Activated naive CD4-positive, alpha-beta T cell treated with anti-CD3 and anti-CD28 coated beads, Interleukin-2, amount 50 U/mL, for 24 hours (primary cell): Measurements from ENCODE around the gene SRGAP2C.
"Not testable (repeated sequence)": the region's sequence is repeated elsewhere in the genome, so short reads cannot be mapped to it uniquely, and the experiment has no call there.

Source experiments
- H3K27ac Mint-ChIP-seq: one replicate; pipeline ENCODE4 v1.8.0; 2021; ENCODE audit warnings: mild to moderate bottlenecking, mixed read lengths
- H3K27me3 Mint-ChIP-seq: one replicate; pipeline ENCODE4 v1.8.0; 2021; ENCODE audit warnings: mixed read lengths
- H3K36me3 Mint-ChIP-seq: one replicate; pipeline ENCODE4 v1.8.0; 2021; ENCODE audit warnings: mixed read lengths
- H3K4me1 Mint-ChIP-seq: one replicate; pipeline ENCODE4 v1.8.0; 2021; ENCODE audit warnings: mixed read lengths
- H3K4me3 Mint-ChIP-seq: one replicate; pipeline ENCODE4 v1.8.0; 2021; ENCODE audit warnings: mild to moderate bottlenecking, mixed read lengths
- H3K9me3 Mint-ChIP-seq: one replicate; pipeline ENCODE4 v1.8.0; 2021; ENCODE audit warnings: mixed read lengths

The SRGAP2C gene

DNA sequence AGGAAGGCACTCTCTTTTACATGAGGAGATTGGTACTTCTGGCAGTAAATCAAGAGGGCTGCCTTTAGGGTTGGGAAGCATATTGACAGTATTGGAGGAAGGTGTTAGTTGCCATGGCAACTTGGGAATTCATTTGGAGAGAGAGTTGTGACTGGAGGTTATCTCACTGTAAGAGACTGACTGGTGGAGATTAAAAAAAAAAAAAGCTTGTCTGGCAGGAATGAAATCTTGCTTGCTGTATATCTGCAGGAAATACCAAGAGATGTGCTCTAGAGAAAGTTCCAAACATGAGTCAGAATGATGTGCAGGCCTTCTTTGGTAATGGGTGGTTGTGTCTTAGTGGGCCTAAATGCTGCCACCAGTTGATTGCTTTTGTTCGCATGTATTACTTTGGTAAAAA lies 59.1 kb downstream of the SRGAP2C start:
- H3K4me1 Mint-ChIP-seq, H3K27me3 Mint-ChIP-seq, H3K27ac Mint-ChIP-seq, H3K4me3 Mint-ChIP-seq, H3K36me3 Mint-ChIP-seq, H3K9me3 Mint-ChIP-seq: not testable (repeated sequence)

DNA sequence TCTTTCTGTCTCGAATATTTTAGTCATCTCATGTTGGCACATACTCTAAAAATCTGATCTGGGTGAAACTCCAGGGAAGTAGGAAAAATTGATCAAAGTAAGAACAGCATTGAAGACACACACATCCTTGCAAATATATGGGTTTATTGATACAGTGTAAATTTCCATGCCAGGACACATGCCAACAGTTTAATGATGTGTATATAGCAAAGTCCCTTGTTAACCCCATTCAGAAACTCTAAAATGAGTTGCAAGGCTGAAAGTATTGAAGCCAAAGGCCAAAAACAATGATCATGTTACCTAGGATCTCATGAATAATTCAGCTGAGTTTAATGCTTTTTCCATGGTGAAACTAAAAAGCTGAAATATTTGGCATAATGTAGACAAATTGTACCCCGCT lies 61.6 kb downstream of the SRGAP2C start:
- not testable (repeated sequence) for H3K4me3 Mint-ChIP-seq, H3K27me3 Mint-ChIP-seq, H3K9me3 Mint-ChIP-seq, H3K4me1 Mint-ChIP-seq, H3K36me3 Mint-ChIP-seq, H3K27ac Mint-ChIP-seq

DNA sequence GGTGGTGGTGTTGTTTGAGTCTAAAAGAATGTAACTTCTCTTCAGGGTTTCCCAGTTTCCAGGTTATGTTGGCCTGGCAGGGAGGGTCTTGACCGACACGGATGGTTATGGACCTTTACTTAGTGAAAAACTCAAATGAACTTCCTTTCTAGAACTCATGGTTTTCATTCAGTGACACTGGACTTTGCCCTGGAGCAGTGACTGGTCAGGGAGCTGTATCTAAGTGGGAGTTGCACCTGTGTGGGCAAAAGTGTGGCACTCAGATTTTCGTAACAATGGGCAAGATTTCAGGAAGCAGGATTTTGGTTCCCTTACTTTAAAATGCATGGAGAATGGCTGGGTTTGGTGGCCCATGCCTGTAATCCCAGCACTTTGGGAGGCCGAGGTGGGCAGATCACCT lies 67.9 kb downstream of the SRGAP2C start:
- H3K36me3 Mint-ChIP-seq, H3K4me1 Mint-ChIP-seq, H3K27me3 Mint-ChIP-seq, H3K9me3 Mint-ChIP-seq, H3K27ac Mint-ChIP-seq, H3K4me3 Mint-ChIP-seq: not testable (repeated sequence)

DNA sequence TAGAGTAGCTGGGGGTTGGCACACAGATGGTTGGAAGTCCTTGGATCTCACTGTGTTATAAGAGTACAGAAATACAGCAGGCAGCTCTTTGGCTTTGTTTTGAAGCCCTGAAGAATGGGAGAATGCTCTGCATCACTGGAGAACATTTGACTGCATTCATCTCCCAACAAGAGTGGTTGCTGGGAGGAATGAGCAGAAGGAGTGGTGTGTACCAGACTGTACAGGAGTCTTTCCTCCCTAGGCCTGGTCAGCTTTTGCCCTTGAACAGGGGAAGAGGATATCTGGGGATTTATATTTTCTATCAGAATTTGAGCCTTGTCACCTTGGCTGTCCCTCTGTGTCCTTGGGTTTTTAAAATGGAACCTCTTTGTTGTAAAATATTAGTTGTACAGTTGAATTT lies 69.8 kb downstream of the SRGAP2C start:
- not testable (repeated sequence) for H3K9me3 Mint-ChIP-seq, H3K36me3 Mint-ChIP-seq, H3K27me3 Mint-ChIP-seq, H3K4me3 Mint-ChIP-seq, H3K27ac Mint-ChIP-seq, H3K4me1 Mint-ChIP-seq

DNA sequence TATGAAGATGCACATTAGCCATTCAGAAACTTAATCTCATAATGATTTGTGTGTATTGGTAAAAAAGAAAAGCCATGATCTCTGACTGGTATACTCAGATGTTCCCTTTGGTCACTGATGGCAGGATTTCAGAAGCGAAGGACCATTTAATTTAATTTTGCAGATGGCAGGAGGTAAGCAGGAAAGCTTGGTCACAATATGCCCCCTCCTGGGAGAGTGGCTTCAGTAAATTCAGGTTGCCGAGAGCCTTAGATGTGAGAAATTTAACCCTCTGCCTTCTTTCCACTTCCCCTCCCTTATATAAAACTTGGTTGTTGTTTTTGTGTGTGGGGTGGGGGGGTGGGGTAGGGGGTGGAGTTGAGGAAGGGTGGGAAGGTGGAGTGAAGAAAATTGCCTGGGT lies 72.9 kb downstream of the SRGAP2C start:
- not testable (repeated sequence) for H3K9me3 Mint-ChIP-seq, H3K4me1 Mint-ChIP-seq, H3K27ac Mint-ChIP-seq, H3K4me3 Mint-ChIP-seq, H3K36me3 Mint-ChIP-seq, H3K27me3 Mint-ChIP-seq

DNA sequence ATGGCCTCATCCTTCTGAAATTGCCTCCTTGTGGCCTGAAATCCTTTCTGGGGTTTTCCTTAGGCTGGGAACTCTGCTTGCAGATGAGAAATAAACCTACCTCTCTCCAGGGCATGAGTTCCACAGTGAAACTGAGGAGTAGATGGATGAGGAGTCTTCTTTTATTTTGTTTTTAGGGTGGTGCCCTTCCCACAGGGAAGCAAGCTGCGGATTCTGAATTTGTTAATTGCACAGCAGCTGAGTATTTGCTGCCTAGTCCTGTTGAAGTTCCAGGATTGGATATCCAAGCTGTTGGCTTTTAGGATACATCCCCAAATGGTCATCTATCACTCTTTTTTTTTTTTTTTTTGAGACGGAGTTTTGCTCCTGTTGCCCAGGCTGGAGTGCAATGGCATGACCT lies 73.4 kb downstream of the SRGAP2C start:
- not testable (repeated sequence) for H3K36me3 Mint-ChIP-seq, H3K27me3 Mint-ChIP-seq, H3K9me3 Mint-ChIP-seq, H3K4me3 Mint-ChIP-seq, H3K4me1 Mint-ChIP-seq, H3K27ac Mint-ChIP-seq

DNA sequence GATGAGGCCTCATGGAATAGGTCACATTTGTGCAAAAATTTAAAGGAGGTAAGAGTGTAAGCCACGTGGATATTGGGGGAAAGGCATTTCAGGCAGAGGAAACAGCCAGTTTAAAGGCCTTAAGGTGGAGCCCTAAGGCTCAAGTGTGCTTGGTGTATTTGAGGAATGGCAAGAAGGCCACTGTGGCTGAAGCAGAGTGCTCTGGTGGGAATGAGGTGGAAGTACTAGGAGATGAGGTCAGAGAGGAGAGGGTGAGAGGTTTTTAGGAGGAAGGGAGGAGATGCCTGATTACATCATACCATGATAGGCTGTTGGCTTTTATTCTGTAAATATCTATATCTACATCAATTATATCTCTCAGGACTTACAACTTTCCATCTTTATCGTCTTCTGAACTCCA lies 75.4 kb downstream of the SRGAP2C start:
- not testable (repeated sequence) for H3K4me3 Mint-ChIP-seq, H3K9me3 Mint-ChIP-seq, H3K27me3 Mint-ChIP-seq, H3K27ac Mint-ChIP-seq, H3K36me3 Mint-ChIP-seq, H3K4me1 Mint-ChIP-seq

DNA sequence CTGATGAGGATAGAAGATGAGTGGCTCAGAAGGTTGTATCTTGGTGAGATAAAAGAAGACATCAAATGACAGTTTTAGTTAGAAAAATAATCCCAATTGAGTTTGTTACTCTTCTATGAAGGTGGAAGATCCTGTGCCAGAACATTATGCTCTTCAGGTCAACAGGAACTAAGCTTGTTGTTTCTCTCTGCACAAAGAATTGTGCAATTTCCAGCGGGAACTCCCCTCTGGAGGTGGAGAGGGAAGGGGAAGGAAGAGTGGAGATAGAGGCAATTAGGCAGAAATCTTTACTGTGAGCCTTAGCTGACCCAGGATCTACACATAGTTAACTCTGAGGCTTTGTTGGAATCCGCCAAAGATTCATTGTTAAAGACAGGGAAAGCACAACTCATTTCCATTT lies 77.4 kb downstream of the SRGAP2C start:
- not testable (repeated sequence) for H3K4me3 Mint-ChIP-seq, H3K27me3 Mint-ChIP-seq, H3K9me3 Mint-ChIP-seq, H3K27ac Mint-ChIP-seq, H3K36me3 Mint-ChIP-seq, H3K4me1 Mint-ChIP-seq

DNA sequence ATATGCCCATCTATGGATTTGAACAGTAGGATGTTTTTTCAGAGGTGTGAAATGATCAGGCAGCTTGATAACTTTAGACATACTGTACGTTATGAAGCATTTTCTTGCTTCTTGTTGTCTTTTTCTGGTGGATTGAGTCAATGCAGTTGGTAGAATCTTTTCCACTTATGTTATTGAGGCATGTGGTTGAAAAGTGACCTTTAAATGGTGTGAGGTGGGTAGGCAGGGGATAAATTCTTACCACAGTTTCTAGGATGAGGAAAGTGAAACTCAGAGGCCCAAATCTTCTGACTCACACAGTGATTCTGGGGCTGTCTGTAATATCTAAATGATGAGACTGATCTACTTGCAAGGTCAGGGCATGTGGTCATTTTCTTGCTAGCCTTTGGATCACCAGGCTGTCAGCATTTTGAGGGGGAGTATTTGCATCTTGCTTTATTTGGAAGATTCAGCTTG lies 79.0 kb downstream of the SRGAP2C start:
- not testable (repeated sequence) for H3K27ac Mint-ChIP-seq, H3K27me3 Mint-ChIP-seq, H3K4me3 Mint-ChIP-seq, H3K4me1 Mint-ChIP-seq, H3K9me3 Mint-ChIP-seq, H3K36me3 Mint-ChIP-seq

DNA sequence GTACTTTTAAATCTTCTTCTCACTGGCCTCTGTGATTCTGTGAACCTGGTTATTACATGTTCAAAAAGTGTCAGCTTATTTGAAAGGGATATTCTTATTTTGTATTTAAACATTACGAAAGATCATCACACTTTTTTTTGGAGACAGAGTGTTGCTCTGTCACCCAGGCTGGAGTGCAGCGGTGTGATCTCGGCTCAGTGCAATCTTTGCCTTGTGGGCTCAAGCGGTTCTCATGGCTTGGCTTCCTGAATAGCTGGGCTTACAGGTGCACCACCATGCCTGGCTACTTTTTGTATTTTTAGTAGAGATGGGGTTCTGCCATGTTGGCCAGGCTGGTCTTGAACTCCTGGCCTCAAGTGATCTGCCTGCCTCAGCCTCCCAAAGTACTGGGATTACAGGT lies 82.3 kb downstream of the SRGAP2C start:
- H3K9me3 Mint-ChIP-seq, H3K27ac Mint-ChIP-seq, H3K4me1 Mint-ChIP-seq, H3K36me3 Mint-ChIP-seq, H3K27me3 Mint-ChIP-seq, H3K4me3 Mint-ChIP-seq: not testable (repeated sequence)

DNA sequence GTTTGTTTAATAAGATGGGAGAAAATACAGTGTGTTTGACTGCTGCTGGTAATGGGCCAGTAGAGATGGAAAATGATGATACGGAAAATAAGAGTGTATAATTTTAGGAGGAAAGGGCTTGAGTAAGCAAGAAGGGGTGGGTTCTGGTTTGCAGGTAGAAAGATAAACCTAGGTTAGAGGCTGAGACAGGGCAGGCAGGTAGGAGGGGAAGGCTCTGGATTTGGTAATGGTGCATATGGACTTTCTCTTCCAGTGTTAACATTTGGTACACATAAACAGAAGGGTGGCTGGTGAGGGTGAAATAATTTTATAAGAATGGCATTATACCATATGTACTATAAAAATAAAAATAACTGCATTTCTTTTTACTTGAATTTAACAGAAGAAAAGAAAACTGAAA lies 84.5 kb downstream of the SRGAP2C start:
- not testable (repeated sequence) for H3K36me3 Mint-ChIP-seq, H3K9me3 Mint-ChIP-seq, H3K4me3 Mint-ChIP-seq, H3K4me1 Mint-ChIP-seq, H3K27ac Mint-ChIP-seq, H3K27me3 Mint-ChIP-seq

DNA sequence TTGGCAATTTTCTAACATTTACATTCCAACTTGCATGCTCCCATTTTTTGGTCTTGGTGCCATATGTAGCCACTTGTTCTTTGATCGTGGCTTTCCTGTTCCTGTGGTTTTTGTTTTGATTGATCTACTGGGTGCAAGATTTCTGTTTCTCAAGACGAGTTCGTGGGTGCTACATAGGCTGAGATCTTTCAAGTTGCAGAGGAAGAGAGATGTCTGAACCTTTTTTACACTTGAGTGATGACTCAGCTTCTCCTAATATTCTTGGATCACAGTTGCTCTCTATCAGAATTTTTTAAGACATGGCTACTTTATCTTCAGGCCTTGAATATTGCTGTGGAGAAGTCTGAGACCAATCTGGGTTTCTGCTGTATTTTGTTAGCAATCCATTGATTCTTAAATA lies 85.2 kb downstream of the SRGAP2C start:
- H3K9me3 Mint-ChIP-seq, H3K27me3 Mint-ChIP-seq, H3K4me1 Mint-ChIP-seq, H3K36me3 Mint-ChIP-seq: not testable (repeated sequence)
- peak overlapping the region; percentile 87 for H3K4me3 Mint-ChIP-seq
- H3K27ac Mint-ChIP-seq = peak overlapping the region; percentile 90

DNA sequence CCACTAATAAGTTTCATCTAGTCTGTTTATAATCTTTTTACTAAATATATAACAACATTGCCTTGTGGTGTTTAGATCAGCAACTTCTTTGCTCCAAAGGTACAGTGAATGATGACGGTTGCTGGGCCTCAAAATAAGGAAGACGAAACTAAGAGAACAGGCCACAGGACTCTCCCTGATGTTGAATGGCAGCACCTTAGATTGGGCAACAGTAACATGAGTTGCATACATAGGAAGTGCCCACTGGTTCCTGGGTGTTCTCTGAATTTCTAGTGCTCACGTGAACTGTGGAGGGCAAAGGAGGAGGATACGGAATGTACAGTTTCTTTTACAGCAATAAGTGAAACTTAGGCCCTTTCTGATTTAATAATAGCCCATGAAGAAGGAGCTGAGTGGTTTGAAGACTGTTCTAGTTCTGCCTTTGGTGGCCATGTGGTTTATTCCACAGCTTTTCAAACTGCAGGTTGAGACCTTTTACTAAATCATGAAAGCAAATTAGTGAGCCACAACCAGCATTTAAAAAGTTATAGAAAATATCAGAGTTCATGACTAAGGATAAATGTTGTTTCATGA lies 86.5 kb downstream of the SRGAP2C start:
- H3K27me3 Mint-ChIP-seq, H3K27ac Mint-ChIP-seq: not testable (repeated sequence)

DNA sequence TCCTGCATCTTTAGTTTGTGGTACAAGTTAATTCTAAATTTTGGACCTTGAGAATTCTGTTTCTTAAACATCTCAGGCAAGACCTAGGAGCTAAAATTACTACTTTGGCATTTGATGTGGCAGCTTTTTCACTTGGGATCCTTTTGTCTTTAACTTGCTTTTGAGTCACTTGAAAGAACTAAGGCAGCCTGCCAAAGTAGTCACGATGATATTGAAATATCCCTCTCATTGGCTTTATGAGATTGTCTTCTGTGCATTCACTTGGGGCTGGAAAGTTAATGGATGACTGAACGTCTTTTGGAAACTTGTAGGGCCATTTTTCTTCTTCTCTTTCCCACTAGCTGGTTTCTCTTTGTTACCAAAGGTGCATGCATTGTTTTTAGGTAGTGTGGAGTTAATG lies 90.7 kb downstream of the SRGAP2C start:
- not testable (repeated sequence) for H3K4me3 Mint-ChIP-seq, H3K27ac Mint-ChIP-seq, H3K36me3 Mint-ChIP-seq, H3K4me1 Mint-ChIP-seq, H3K27me3 Mint-ChIP-seq, H3K9me3 Mint-ChIP-seq

More for the DNA sequence above, 86.5 kb downstream of the SRGAP2C start:
- H3K4me1 Mint-ChIP-seq, H3K4me3 Mint-ChIP-seq, H3K9me3 Mint-ChIP-seq, H3K36me3 Mint-ChIP-seq: not testable (repeated sequence)

DNA sequence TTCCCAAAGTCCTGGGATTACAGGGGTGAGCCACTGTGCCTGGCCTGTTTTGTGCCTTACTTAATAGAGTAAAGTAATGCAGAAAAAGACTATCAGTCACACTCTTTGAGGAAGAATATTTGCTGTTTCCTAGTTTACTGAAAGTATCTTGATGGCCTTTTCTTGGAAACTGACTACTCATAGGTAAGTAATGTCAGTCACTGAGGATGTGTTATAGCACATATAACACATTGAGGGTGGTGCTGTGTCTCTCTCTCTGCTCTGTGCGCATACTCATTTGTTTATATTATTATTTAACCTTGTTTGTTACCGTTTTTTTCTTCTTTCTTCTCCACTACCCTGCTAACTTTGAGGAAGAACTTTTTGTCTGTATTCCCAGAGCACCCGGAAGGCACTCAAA lies 93.4 kb downstream of the SRGAP2C start:
- H3K36me3 Mint-ChIP-seq, H3K27me3 Mint-ChIP-seq, H3K27ac Mint-ChIP-seq, H3K4me1 Mint-ChIP-seq, H3K4me3 Mint-ChIP-seq, H3K9me3 Mint-ChIP-seq: not testable (repeated sequence)

DNA sequence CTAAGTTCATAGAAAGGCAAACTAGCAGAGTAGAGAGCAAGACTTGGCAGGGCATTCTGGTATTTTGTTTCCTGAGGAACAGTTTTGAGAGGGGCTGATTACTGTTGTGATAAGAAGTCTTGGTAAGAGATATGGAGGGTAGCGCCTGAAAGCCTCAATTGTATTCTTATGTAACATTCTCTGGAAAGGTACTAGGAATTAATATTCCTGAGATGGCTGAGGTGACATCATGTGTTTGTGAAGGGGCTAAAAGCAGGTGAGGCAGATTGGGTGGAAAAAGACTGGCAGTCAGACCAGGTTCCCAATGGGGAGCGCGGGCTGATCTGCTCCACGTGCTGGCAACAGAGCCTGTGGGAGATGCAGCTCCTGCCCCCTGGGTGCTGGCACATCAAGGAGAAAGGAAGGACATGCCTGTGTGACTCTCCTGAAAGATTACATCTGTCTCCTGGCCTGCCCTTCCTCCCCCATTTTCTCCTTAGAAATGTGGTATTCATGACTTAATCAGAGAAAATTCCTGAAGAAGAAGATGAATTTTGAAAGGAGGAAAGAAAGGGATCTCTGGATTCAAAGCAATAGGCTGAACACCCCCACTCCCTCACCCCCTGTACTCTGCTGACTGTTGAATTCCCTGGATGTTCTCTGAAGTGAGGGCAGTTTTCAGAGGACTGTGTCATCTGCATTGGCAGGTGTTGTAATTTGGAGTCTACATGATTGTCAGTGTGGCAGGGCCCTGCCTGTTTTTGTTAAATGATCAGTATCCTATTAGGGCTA lies 94.2 kb downstream of the SRGAP2C start:
- not testable (repeated sequence) for H3K4me3 Mint-ChIP-seq, H3K4me1 Mint-ChIP-seq, H3K27ac Mint-ChIP-seq, H3K9me3 Mint-ChIP-seq, H3K36me3 Mint-ChIP-seq, H3K27me3 Mint-ChIP-seq

DNA sequence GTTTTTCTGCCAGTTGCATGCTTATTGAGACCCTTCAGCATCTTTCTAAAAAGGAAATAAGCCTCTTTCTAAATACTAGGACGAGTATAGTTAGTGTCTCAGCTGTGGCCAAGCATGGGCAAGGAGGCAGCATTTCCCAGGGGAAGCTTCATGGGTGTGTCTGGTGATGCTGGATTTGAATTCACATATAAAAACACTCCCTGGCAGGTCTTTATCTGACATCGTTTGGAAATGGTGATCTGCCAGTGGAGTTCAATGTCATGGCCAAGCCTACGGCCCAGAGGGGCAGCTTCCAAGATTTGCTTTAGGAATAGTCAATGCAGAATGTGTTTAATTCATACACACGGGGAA lies 94.7 kb downstream of the SRGAP2C start:
- H3K4me3 Mint-ChIP-seq, H3K27me3 Mint-ChIP-seq, H3K4me1 Mint-ChIP-seq, H3K9me3 Mint-ChIP-seq, H3K36me3 Mint-ChIP-seq, H3K27ac Mint-ChIP-seq: not testable (repeated sequence)
